ENCODE results near the gene RNF217. TPM values are rescaled to one million over a fixed set of nuclear protein-coding genes. Genes with fewer than 3 reads are reported as not detected.

Gene RNF217
- total and polyA plus RNA-seq, 10 of the 15 experiments (the other 5 are each of a cell fraction or from before 2014, with no cell fraction given): under 0.01 to 11.7 (median 0.04) TPM; not detected in 3

DNA sequence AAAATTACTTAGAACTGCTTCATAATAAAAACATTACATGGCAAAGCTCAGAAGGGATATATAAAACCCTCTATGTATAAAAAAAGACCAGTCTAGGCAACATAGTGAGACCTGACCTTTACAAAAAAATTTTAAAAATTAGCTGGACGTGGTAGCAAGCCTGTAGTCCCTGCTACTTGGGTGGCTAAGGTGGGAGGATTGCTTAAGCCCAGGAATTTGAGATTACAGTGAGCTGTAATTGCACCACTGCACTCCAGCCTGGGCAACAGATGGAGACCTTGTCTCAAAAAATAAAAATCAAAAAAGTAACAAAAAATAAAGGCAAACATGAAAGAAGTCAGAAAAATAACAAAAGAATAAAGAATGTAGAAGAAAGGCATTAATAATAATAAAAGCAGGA lies 169.8 kb downstream of the RNF217 start:
- ATAC-seq (no peak), DNase-seq (ENCODE audit: low read depth, low spot score) (no peak), FAIRE-seq (no peak)
- SMC1A ChIA-PET (ENCODE audit: uncharacterized antibody, unreplicated experiment): no interaction called here
- Histone ChIP-seq H3K36me3 (ENCODE audit: control insufficient read depth in 2 of 2, insufficient read depth in 2 of 2, low read length in 1 of 2) (no peaks in the 10 kb centered on the region), H4K20me1 (ENCODE audit: control insufficient read depth, insufficient read depth) (no peaks in the 10 kb centered on the region), H3K4me2 (ENCODE audit: control insufficient read depth, insufficient read depth) (no peak overlapping the region), H3K9ac (ENCODE audit: control insufficient read depth, insufficient read depth, low read length) (no peak overlapping the region), H3K79me2 (ENCODE audit: control insufficient read depth, insufficient read depth, low read length) (no peaks in the 10 kb centered on the region), H3K4me1 (ENCODE audit: control insufficient read depth, insufficient read depth, low read length) (no peaks in the 10 kb centered on the region), H3K27ac (ENCODE audit: control insufficient read depth, insufficient read depth) (no peak overlapping the region), H2AFZ (ENCODE audit: control insufficient read depth, low read depth, low read length) (no peak overlapping the region), H3K27me3 (replicated peaks in 1 of 2; ENCODE audit: control insufficient read depth in 2 of 2, insufficient read depth in 2 of 2, low read length in 1 of 2) (no peaks in the 10 kb centered on the region), H3K4me3 (no peak overlapping the region), H3K9me3 (replicated peaks; ENCODE audit: control insufficient read depth, insufficient read depth, low read length) (no peaks in the 10 kb centered on the region)
- CTCF ChIA-PET: interaction anchor here (0.9 to 2.2 kb wide), 3 partner anchors 18 to 60 kb away, joined by 3 to 6 read pairs (median 3); partner anchors contain the start of gene TPD52L1
- in situ Hi-C loops (cut with MboI): no loop called here
- TF ChIP-seq PML (IDR thresholded peaks at IDR 0.05; ENCODE audit: low read length): no peak
- no peak for TF ChIP-seq ZNF24 (IDR thresholded peaks at IDR 0.05)
- no peak for TF ChIP-seq SUPT20H (IDR thresholded peaks at IDR 0.05; ENCODE audit: borderline replicate concordance, control insufficient read depth, low read depth, low read length)
- no peak for TF ChIP-seq ZNF217 (IDR thresholded peaks at IDR 0.05)
- TF ChIP-seq TAF1 (IDR thresholded peaks at IDR 0.05; ENCODE audit: borderline replicate concordance, low read depth, low read length): no peak
- no peak for TF ChIP-seq IKZF1 (conservative IDR thresholded peaks at IDR 0.05)
- WGBS (ENCODE audit: insufficient coverage, insufficient replicate concordance, low lambda C conversion rate, missing lambda C conversion rate): 0% methylated on average over 1 of the region's 1 CpG
- POLR2A ChIA-PET: no interaction called here
- no TSS peak for BruUV-seq (replicated peaks)
- intact Hi-C loops (cut with micrococcal nuclease; ENCODE audit: unreplicated experiment): no loop called here
- RAD21 ChIA-PET (ENCODE audit: unreplicated experiment): no interaction called here

DNA sequence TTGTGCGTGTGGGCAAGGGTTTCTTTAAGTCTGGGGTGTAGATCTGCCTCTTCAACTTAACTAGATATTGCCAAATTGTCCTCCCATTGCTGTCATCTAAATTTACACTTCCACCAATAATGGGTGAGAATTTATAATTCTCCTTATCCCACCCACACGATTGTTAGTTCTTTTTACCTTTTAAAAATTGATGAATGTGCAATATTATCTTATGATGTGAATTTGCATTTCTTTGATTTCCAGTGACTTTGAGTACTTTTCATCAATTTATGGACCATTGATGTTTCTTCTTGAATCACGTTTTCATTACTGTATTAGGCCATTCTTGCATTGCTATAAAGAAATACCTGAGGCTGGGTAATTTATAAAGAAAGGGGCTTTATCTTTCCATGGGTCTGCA lies 174.1 kb downstream of the RNF217 start:
- WGBS (ENCODE audit: insufficient coverage, insufficient replicate concordance, low lambda C conversion rate, missing lambda C conversion rate): 0% methylated on average over 3 of the region's 3 CpGs
- Histone ChIP-seq H3K4me1 (ENCODE audit: control insufficient read depth, insufficient read depth, low read length) (no peaks in the 10 kb centered on the region), H3K36me3 (ENCODE audit: control insufficient read depth in 2 of 2, insufficient read depth in 2 of 2, low read length in 1 of 2) (no peaks in the 10 kb centered on the region), H3K27ac (ENCODE audit: control insufficient read depth, insufficient read depth) (no peak overlapping the region), H3K27me3 (replicated peaks in 1 of 2; ENCODE audit: control insufficient read depth in 2 of 2, insufficient read depth in 2 of 2, low read length in 1 of 2) (no peaks in the 10 kb centered on the region), H3K4me2 (ENCODE audit: control insufficient read depth, insufficient read depth) (no peak overlapping the region), H2AFZ (ENCODE audit: control insufficient read depth, low read depth, low read length) (no peak overlapping the region), H3K9me3 (replicated peaks; ENCODE audit: control insufficient read depth, insufficient read depth, low read length) (no peaks in the 10 kb centered on the region), H4K20me1 (ENCODE audit: control insufficient read depth, insufficient read depth) (no peaks in the 10 kb centered on the region), H3K4me3 (no peak overlapping the region), H3K79me2 (ENCODE audit: control insufficient read depth, insufficient read depth, low read length) (no peaks in the 10 kb centered on the region), H3K9ac (ENCODE audit: control insufficient read depth, insufficient read depth, low read length) (no peak overlapping the region)
- no peak for TF ChIP-seq CEBPB (IDR thresholded peaks at IDR 0.05; ENCODE audit: borderline replicate concordance in 1 of 2, low read depth in 2 of 2, low read length in 2 of 2)
- no peak for TF ChIP-seq CBFB (IDR thresholded peaks at IDR 0.05; ENCODE audit: low read depth)
- no peak for TF ChIP-seq WRNIP1 (IDR thresholded peaks at IDR 0.05; ENCODE audit: borderline replicate concordance, low read depth, low read length)
- TF ChIP-seq CREM (IDR thresholded peaks at IDR 0.05; ENCODE audit: low read depth): no peak
- FAIRE-seq (no peak), DNase-seq (ENCODE audit: low read depth, low spot score) (no peak), ATAC-seq (no peak)
- intact Hi-C loops (cut with micrococcal nuclease; ENCODE audit: unreplicated experiment) (no loop called here), in situ Hi-C loops (cut with MboI) (no loop called here)
- no TSS peak for BruUV-seq (replicated peaks)
- ChIA-PET RAD21 (ENCODE audit: unreplicated experiment) (no interaction called here), SMC1A (ENCODE audit: uncharacterized antibody, unreplicated experiment) (no interaction called here), CTCF (no interaction called here), POLR2A (no interaction called here)
